ENCODE results near the gene MRTFA. TPM values are rescaled to one million over a fixed set of nuclear protein-coding genes. Genes with fewer than 3 reads are reported as not detected.
"Not testable (repeated sequence)": the region's sequence is repeated elsewhere in the genome, so short reads cannot be mapped to it uniquely, and the experiment has no call there.

The MRTFA gene
- total RNA-seq, 1 donor from 2014 or later = 64.2 TPM

DNA sequence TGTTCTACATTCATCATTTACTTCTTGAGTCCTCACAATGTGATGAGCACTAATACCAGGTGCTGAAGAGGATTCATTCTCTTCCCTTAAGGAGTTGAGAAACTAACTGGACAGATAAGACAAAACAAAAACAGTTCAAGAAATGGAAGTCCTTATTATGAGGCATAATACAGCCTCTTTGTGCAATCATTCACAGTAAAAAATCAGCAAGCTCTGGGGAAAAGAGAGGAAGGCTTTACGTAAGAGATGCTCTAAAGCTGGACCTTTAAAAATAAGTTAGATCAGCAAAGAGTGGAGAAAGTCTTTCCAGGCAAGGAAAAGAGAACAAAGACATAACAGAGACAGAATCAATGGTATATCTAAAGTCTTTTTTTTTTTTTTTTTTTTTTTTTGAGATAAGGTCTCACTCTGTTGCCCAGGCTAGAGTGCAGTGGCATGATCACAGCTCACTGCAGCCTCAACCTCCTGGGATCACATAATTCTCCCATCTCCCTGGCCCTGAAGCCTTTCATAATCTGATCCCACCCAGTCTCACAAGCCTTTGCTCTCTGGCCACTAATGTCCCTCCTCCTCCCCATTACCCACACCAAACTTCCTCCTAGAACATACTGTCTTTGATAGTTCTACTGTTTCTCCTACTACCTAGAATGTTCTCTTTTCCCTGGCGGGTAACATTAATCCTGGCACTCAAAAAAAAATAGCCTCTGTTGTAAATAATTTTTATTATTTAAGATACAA is 40.9 kb downstream of the MRTFA start:
- no peak for DNase-seq (ENCODE audit: low spot score)

DNA sequence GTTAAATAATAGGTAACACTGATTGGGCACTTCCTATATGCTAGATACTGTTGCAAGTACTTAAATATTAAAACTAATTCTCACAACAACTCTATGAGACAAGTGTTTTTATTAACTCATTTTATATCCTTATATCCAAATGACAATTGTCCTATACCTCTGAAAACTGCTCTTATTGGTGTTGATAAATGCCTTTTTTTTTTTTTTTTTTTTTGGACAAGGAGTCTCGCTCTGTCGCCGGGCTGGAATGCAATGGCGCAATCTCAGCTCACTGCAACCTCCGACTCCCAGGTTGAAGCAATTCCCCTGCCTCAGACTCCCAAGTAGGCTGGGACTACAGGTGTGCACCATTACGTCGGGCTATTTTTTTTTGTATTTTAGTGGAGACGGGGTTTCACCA is 41.6 kb downstream of the MRTFA start:
- DNase-seq (ENCODE audit: low spot score) = no peak

DNA sequence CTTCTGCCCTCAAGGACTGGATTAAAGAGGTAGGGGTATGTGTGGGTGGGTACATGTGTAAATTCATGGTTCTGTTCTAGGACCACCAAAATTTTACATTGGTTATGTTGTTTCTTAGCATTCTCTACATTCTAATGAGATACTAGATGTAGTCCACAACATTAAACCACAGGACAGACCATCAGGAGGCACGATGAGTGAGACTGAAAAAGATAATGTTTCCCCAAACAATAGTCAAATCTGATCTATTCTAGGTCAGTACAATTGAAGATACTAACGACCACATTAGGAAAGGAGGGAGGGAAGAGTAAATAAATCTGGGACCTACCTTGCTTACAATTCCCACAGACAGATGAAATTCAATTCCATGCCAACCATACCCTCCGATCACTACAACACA is 42.2 kb downstream of the MRTFA start:
- no peak for DNase-seq (ENCODE audit: low spot score)

DNA sequence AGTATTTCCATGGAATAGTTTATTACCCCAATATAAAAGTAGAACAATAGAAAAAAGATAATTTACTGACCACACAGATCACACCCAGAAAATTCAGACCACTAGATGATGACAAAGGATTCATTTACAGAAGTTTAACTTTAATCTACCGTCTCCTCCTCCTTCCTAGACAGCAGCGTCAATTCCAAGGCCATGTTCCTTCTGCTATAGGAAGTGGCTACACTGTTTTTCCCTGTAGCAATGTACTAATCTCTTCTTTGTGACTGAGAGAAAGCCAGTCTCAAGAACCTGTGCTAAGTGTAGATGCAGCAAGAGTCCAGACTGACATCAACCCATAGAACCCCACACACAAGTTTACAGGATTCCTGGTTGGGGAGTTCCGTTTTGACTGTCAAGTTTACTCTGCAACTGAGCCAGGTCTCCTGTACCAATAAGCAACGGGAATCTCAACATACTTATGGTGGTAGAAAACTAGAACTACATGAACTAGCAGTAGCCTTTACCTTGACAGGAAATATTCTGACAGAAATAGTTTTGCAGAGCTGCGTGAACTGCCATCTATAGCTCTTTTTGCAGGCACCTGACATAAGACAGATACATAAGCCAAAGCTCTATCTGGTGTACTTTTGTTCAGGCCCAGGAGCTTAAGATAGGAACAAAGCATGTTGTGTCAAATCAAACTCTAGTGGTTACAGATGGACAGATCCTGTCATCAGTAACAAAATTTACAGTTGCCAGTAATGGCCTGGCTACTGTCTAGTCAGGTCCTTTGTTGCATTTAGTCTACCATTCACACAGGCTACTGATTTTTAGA is 42.9 kb downstream of the MRTFA start:
- DNase-seq (ENCODE audit: low spot score) = no peak

DNA sequence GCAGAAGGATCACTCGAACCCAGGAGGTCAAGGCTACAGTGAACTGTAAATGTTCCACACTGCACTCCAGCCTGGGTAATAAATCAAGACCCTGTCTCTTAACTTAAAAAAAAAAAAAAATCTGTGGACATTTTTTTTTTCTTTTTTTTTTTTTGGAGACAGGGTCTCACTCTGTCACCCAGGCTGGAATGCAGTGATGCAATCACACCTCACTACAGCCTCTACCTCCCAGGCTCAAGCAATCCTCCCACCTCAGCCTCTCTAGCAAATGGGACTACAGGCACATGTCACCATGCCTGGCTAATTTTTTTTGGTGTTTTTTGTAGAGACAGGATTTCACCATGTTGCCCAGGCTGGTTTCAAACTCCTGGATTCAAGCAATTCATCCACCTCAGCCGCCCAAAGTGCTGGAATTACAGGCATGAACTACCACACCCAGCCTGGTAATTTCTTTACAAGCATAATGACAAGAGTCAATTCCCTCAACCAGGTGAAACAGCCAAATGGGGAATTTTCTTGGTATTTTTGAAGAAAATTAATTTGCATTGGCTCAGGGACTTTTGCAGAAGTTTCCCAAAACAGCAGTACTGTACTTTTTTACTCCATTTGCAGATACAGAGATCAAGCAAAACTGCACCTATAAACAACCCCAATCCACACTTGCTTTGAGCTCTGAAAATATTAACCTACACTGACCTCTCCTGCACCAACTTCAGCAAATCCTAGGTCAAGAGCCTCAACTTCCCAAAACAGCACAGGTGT is 44.0 kb downstream of the MRTFA start:
- no peak for DNase-seq (ENCODE audit: low spot score)

DNA sequence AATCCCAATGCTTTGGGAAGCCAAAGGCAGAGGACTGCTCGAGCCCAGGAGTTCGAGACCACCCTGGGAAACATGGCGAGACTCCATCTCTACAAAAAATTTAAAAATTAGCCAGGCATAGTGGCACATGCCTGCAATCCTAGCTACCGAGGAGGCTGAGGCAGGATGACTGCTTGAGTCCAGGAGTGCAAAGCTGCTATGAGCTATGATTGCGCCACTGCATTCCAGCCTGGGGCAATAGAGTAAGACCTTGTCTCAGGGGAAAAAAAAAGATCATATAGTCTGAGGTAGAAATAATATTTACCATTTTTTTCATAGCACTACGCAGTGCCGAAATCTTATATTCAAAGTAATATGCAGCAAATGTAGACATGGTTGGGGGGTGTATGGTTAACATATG is 47.8 kb downstream of the MRTFA start:
- no peak for DNase-seq (ENCODE audit: low spot score)

DNA sequence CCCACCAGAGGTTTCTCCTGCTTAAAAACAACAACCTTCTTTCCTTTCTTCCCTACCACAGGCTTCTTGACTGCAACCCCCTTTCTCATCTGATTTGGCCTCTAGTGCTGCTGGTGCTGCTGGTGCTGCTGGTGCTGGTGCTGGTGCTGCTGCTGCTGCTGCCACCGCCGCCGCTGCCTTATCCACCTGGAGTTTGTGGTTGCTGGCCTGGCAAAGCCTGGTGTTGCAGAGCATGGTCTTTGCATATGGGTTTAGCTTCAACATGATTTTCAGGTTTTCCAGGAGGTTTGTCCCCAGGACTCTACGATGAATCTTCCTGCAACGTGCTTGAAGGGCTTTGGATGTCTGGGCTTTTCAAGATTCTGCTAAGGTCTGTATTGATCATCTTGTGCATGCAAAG is 49.7 kb downstream of the MRTFA start:
- DNase-seq (ENCODE audit: low spot score) = no peak

DNA sequence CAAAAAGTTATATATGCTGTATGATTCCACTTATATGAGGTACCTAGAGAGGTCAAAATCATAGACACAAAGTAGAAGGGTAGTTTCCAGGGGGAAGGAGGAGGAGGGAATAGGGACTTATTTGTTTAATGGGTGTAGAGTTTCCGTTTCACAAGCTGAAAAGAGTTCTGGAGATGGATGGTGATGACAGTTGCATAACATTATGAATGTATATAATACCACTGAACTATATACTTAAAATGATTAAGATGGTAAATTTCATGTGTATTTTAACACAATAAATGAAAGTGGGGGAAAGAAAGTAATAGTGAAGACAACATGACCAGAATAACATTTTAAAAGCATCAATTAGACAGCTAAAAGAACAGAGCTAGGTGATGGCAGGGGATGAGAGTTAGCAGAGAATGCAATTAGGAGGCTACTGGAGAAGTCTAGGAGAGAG is 51.2 kb downstream of the MRTFA start:
- DNase-seq (ENCODE audit: low spot score) = no peak

DNA sequence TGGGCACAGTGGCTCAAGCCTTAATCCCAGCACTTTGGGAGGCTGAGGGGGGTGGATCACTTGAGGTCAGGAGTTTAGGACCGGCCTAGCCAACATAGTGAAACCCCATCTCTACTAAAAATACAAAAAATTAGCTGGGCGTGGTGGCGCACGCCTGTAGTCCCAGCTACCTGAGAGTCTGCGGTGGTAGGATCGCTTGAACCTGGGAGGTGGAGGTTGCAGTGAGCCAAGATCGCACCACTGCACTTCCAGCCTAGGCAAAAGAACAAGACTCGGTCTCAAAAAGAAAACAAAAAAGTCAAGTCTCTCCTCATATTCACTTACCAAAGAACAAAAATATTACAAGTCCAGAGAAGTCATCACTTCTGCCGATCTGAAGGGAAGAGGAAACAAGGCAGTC is 51.8 kb downstream of the MRTFA start:
- not testable (repeated sequence) for DNase-seq (ENCODE audit: low spot score)

DNA sequence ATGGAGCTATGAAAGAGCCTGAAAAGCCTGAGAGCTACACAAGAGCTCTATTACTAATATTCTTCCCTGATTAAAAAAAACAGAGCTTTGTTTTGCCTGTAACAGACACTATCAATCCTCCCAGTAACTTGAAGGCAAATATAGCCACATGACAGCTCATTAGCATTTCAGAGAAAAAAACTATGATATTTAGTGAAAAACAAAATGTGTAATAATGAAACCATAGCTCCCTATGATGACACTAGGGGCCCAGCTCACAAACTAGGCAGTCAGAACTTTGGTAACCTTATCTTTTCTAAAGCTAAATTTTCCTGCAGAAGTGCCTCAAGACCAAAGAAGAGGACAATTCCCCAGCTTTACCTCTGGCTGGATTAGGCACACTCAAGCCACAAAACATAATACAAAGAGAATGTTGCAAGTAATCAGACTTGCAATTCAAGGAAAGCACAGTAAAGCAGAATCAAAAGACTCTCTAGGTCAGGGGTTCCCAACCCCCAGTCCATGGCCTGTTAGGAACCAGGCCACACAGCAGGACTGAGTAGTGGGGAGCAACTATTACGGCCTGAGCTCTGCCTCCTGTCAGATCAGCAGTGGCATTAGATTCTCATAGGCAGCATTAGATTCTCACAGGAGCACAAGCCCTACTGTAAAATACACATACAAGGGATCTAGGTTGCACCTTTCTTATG is 53.3 kb downstream of the MRTFA start:
- DNase-seq (ENCODE audit: low spot score) = no peak

DNA sequence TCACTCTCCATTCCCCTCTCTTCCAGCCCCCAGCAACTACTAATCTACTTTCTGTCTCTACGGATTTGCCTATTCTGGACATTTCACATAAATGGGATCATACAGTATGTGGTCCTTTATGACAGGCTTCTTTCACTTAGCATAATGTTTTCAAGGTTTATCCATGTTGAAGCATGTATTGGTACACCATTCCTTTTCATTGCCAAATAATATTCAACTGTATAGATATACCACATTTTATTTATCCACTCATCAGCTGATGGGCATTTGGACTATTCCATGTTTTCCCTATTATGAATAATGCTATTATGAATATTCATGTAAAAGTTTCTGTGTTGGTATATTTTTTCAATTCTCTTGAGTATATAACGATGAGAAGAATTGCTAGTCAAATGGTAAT is 54.5 kb downstream of the MRTFA start:
- no peak for DNase-seq (ENCODE audit: low spot score)

DNA sequence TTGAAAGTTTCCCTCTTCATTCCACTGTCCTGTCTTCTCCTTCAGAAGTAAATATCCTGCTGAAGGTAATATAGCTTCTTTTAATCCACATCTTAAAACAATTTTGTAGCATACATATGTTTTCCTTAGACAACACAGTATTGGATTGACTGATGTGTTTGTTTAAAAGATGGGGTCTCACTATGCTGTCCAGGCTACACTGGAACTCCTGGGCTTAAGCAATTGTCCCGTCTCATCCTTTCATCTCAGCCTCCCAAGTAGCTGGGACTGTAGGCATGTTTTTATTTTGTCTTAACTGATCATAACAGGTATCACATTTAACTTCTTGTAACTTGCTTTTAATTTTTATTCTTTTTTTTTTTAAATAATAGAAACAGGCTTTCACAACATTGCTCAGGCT is 55.9 kb downstream of the MRTFA start:
- no peak for DNase-seq (ENCODE audit: low spot score)

DNA sequence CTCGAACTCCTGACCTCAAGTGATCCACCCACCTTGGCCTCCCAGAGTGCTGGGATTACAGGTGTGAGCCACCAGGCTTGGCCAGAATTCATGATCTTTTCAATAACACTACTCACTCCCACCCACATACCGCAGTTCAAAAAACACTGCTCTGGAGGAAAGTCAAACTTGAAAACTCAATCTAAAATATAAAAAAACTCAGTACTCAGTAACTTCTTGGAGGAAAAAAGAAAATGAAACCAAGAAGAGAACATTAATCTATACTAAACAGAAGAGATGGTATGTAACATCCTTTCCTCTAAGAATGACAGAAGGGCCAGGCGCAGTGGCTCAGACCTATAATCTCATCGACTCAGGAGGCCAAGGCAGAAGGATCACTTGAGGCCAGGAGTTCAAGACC is 58.3 kb downstream of the MRTFA start:
- DNase-seq (ENCODE audit: low spot score) = no peak

DNA sequence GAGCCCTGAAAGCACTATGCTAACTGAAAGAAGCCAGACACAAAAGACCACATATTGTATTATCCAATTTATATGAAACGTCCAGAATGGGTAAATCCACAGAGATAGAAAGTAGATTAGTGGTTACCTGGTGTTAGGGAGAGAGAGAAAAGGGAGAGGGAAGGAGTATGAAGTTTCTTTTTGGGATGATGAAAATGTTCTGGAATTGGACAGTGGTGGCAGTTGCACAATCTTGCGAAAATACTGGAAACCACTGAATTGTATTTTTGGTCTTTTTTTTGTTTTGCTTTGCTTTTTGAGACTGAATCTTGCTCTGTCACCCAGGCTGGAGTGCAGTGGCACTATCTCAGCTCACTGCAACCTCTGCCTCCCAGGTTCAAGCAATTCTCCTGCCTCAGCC is 63.5 kb downstream of the MRTFA start:
- no peak for DNase-seq (ENCODE audit: low spot score)

DNA sequence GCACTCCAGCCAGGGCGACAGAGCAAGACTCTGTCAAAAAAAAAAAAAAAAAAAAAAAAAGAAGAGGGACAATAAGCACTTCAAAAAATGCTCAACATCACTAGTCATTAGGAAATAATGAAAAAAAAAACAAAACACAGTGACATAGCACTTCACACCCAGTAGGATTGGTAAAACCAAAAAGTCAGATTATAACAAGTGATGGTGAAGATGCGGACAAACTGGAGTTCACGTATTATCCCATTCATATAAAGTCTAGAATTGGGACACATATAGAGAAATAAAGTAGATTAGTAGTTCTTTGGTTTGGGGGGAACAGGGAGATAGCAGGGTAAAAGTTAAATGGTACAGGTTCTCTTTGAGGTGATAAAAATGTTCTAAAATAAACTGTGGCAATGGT is 64.6 kb downstream of the MRTFA start:
- no peak for DNase-seq (ENCODE audit: low spot score)

DNA sequence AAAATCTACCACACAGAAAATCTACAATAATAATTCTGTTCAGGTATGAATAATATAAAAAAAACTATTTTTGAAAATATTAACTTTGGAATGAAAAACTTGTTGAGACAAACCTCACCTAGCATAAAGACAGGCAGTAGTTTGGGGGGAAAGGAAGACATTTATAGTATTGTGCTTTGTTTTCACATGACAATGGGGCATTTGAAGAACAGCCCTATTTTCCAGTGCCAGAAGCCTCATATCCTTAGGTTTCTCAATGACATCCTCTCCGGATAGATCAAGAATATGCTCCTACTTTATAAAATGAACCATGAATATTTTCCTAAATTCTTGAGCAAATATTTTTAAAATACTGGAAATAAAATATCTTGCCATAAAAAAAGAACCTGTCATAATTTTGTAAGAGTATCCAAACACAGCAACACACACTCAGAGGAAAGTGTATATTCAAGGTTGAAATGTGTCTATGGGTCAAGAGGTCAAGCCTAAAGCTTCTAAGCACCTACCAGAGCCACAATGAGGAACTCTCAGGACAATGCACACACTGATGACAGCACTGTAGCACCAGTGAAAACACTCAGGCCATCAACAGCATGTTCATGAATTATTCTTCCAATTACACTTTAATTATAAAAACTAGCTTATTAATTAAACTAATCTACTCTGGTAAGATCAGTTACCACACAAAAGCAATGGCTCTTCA is 68.7 kb downstream of the MRTFA start:
- DNase-seq (ENCODE audit: low spot score) = no peak

DNA sequence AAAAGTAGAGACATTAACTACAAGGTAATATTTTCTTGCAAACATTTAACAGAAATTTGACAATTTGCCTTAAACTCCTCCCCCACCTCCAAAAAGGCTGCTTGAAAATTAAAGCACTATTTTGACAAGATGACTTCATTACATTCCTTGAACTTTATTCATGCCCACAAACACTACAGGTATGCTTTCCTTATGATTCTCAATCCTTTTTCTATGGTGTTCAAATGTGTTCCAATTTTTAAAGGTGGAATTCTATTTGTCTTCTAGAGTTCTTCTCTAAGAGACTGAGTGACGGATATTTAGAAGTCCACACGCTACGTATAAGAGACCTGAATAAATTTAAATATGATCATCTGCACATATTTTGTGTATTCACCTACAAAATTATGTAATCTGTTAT is 69.4 kb downstream of the MRTFA start:
- no peak for DNase-seq (ENCODE audit: low spot score)

DNA sequence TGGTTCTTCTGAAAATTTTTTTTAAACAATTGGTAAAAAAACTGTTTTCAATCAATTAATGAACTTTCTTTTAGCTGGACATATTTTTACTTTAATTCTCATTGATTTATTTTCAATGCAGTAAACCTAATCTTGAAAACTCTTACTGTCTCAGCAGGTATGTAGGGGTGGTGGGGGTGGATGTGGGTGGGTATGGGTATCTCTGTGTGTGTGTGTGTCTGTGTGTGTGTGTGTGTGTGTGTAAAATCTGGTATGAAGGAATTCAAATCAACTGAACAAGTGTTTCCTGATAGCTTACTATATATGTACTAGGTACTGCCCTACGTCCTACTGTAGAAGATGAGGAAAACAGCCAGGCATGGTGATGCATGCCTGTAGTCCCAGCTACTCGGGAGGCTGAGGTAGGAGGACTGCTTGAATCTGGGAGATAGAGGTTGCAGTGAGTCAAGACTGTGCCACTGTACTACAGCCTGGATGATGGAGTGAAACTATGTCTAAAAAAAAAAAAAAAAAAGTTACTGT is 75.5 kb downstream of the MRTFA start:
- no peak for DNase-seq (ENCODE audit: low spot score)

DNA sequence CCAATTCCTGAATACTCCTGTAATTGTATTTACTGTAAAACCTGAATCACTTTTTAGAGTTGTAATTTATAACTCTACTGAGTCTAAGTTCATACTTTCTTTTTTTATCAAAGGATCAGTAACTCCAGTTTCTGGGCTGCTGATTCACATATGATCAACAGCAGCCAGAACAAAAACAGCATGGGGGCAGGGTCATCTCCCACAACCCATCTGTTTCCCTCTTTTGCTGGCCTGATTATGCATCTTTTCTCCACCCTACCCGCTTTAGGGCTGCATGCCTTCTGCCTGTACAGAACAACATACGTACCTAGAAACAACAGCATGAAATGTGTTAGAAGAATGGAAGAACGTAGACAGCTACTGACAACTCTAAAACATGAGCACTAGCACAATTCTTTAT is 76.0 kb downstream of the MRTFA start:
- DNase-seq (ENCODE audit: low spot score) = no peak

DNA sequence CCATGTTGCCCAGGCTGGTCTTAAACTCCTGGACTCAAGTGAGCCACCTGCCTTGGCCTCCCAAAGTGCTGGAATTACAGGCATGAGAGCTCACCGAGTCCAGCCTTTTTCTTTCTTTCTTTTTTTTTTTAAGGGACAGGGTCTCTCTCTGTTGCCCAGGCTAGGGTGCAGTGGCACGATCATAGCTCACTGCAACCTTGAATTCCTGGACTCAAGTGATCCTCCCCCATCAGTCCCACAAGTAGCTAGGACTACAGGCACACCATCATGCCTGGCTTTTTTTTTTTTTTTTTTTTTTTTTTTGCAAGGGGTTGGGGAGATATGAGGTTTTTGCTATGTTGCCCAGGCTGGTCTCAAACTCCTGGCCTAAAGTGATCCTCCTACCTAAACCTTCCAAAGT is 78.5 kb downstream of the MRTFA start:
- no peak for DNase-seq (ENCODE audit: low spot score)

DNA sequence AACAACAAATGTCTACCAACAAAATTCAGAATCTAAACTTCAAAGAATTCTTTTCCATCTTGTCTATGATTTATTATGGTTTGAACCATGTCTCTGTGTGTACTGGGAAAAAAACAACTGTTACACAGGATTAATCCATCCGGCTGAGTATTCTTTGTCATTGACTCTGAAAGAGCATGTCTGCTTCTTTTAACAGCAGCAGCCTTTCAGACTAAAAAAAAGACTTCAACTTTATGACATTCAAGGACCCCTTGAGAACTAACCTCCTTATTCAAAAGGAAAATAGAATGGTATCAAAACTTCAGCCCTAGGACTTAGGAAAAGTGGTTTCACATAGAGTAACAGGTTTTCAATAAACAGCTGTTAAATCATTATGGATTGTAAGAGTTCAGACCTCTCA is 79.9 kb downstream of the MRTFA start:
- no peak for DNase-seq (ENCODE audit: low spot score)
